GM19025 (cell line): Measurements from ENCODE around the gene STK24.
A peak's percentile ranks its signal among the peaks of the same experiment; 100 is the strongest.

Experiments used
- ATAC-seq: cut with Tn5 transposase; IDR thresholded peaks from one replicate; pipeline ENCODE4 v1.9.1; 2021; ENCODE audit warnings: mild to moderate bottlenecking, low read depth, moderate library complexity; ENCODE audit not compliant: unreplicated experiment

STK24 gene

DNA sequence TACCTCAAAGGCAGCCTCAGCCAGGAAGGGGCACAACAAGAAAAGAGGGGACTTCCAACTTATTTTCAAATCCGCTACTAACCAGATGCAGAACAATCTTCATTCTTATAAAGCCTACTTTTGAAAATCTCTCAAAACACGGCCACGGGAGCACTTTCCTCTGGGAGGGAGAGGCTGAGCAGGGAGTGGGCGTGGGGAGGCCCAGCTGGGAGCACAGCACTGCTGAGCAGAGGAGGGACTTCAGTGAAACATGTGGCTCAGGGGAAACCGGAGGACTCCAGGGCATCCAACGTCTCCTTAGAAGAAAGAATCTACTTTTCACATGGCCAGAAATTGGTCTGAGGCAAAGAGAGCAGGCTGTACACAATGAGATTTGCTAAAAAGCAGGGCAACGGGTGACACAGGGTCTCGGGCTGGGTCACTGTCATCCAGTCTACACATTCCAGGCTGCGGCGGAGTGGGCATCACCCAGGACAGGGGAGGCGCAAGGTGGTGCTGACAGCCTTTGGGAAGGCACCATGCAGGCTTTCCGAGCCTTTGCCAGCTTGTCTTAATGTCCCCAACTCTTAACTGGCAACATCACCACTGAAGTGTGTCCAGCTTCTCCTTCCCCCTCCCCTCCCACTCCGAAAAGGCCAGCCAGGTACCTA is 117.1 kb downstream of the STK24 start:
- no peak for ATAC-seq

DNA sequence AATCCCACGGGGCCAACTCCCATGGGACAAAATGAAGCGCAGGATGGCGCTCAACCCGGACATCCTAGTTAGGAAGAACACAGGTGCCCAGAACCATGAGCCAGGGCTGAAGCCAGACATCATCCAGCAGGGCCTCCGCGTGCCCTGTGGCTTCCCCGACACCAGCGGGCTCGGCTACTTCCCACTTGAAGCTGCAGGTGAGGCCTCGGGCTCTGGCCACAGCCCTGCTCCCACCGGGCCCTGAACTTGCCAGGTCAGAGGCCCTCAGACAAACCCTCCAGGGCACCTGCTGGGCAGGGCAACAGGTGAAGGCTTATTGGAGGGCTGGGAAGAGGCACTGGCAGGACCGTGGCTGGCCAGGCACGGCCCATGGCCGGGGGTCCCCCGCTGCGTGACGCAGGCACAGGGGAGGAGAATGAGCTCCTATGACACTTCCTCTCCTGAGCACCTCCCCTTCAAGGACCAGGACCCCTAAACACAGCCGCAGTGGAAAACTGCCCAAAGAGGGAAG is 117.7 kb downstream of the STK24 start:
- no peak for ATAC-seq

DNA sequence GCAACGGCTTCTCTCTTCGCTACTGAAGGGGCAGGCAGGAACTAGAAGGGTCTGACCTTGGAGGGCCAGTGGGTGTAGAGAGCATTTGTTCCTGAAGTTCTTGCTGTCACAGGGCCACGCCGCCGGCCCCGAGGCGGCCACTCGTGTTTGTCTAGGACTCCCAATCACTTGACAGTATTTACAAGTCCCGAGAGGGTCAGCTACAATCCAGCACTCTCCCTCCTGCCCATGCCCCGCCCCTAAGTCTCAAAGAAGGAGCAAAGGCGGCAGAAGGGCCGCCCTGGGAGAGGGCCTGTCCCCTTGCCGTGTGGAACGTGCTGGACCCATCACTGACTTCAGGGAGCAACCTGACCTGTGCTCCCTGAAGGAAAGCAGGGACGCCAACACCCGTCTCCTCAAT is 118.5 kb downstream of the STK24 start:
- no peak for ATAC-seq

DNA sequence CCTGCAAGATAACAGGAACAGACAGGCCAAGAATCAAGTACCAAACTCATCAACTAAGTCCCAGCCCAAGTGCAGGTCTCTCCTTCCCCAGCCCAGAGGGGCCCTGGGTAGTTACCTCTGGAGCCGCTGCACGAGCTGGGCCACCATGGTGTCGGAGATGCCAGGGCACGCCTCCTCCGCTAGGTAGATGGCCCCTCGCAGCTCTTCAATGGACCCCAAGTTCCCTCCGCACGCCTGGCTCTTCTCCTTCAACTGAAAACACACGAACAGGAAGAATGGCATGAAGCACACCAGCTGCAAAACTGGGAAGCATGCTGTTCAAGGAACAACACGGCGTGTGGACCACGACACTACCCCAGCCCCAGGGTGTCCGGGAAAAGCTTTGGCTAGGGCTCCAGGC is 119.9 kb downstream of the STK24 start:
- ATAC-seq, result no peak

DNA sequence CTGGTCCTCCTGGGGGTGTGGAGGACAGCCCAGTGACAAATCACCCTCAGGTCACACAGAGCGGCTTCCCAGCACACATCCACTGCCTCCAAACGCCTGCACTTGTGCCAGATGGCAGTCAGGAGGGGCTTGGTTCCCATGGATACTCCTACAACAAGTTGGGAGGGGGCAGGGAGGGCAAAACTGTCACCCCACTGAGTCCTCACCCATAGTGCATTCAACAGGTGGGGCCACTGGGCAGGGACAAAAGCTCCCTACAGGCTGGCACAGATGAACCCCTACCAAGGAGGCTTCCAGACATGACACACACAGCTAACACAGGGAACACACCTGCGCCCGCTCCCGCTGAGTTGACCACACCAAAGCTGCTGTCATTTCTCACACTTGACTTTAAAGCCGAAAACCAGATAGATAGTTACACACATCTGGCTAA is 120.5 kb downstream of the STK24 start:
- ATAC-seq, result no peak

DNA sequence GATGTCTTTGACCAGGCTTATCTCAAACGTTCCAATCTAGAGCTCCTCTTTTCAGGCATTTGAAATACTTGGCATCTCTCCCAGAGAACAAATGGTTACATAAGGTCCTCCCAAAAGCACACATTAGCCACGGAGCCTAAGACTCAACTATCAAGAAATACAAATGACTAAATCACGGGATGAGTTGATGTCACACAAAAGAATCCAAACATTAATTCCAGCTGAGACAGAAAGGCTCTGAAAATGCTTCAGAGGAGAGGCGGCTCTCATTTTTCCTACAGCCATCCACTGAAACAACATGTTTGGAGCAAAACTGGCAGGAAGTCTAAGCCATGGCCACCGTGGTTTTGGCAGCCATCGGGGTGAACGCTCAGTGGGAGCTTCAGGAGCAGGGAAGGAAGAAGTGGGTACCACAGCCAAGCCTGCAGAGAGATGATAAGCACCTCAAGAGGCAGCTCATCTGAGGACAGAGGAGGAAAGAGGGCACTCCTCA is 122.5 kb downstream of the STK24 start:
- no peak for ATAC-seq

DNA sequence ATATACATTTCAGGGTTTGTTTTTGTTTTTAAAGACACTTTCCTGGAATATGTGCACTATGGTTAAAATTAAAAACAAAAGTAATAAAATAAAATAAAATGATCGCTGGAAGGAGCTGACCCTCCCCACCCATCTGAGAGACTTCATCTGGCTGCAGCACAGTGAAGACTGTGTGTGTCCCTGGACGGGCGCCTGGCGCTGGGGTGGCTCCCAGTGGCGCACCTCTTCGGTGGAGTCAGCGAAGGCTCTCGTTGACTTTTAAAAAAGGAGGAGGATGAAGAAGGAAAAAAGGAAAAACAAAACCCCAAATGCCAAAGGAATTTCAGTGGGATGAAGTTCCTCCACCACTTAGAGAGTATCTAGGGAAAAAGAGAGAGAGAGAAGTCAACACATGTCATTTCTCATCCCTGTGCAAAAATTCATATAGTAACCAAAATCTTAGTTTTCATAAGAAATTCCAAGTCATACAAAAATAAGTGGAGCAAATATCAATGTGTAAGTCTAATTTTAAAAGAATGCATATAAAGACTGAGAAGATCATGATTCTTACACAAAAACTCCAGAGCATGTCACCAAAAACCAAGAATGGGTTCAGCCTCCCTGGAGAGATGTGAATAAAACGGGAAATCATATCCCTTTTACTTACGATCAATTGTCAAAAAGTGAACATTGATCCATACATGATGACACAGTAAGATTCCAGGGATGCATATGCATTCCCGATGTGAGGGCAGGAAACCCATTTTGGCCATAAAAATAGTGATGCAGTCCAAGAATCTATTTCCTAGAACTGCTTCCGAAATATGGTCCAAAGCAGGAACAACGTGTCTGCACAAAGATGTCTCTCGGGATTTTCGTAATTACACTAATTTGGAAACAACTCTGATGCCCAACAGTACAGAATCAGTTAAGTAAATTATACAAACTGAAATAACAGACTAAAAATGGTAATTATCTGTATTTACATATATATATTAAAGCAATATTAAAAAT is 123.8 kb downstream of the STK24 start:
- ATAC-seq, result no peak

DNA sequence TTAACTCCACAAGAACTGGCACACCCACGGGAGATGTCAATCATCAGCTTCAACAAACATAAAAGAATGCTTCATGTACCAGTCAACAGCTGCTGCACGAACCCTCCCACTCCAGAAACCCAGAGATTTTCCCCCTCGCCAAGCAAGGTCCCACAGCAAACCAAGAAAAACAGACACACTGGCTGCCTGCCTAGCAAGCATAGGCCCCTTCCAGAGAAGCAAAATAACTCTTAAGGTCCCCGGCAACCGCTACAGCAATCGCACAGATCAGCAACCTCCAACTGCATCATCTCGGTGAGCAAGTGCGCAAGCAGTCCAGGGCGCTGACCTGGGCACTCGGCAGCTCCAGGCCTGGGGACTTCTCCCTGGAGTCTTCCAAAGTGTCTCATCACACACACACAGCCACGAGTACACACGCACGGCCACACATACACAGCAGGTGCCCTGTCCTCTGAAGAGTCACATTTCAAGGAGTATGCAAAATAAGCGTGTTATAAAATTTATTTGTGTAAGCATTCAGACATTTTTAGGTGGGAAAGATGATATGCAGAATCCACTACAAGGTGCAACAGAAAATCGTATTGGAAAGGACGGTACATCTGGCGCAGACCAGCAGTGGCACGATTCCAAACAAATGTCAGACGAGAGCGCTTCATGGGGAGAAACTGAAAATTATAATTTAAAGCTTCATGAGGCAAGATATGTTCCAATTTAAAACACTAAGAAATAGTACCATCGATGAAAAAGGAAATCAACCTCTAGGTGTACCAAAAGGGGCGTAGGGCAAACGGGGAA is 125.0 kb downstream of the STK24 start:
- ATAC-seq, result no peak

DNA sequence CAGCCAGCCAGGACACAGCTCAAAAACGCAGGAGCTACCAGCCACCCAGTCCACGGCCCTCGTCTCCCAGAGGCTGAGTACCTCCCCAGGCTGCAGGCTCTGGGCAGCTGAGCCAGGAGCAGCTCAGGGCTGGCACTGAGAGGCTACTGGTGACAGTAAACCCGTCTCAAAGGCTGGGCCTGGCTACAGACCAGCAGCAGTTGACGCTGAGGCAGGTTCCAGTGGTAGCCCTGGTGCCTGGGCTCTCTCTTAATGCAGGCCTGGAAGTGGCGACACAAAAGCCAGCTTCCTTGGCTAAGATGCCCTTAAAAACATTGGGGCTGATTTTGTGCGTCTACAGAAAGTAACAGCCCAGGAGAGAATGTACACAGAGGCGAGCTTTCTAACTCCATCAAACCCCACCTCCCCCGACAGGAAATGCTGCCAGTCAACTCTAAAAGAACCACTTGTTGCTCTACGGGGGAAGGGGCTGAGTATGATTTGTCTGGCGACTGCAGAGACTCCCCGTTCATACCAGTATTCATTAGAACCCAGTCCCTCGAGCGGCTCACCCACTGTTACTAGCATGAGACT is 126.3 kb downstream of the STK24 start:
- no peak for ATAC-seq

DNA sequence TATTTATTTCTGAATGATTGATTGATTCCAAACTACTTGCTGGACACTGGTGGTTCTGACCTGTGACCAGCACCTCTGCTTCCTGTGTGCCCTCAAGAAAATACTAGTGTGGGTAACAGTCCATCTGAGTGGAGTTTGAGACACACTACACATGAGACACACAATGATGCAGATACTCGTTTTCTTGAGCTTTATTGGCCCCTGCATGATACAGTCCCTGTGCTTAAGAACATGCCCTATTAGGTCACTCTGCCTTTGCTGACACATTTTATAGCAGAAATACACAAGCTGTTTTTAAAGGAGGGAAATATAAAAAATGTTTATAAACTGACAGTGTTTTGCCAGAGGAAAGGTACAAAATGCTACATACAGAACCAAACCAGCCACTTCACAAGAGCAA is 126.9 kb downstream of the STK24 start:
- no peak for ATAC-seq

DNA sequence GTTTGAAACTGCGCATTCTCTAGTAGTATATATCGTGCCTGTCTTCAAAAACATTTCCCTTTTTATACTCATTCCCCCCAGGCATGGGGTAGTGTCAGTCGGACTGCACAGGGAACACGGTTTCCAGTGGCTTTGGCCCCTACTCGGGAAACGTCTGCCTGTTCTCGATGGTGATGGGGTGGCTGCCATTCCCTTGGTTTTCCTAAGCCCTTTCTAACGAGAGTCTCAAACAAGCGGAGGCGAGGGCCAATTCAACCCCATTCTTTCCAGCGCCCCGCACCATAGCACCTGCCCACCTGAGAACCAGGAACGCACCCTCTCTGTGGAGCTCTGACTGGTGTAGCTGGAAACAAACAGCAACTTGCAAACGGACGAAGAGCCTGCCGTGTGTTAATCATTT is 127.6 kb downstream of the STK24 start:
- ATAC-seq, result no peak

DNA sequence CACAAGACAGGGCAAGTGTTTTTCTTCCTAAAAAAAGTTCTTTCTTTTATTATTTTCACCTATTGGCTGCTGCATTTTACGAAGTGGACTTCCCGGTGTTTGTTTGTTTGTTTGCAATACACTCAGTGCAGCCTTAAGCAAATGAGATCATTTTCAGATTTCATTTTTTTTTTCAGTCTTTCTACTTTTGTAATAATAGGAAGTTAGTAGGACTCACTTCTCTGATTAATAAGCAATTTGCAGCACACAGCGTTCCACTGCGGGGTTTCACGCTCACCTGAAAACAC is 128.3 kb downstream of the STK24 start:
- ATAC-seq, result no peak

DNA sequence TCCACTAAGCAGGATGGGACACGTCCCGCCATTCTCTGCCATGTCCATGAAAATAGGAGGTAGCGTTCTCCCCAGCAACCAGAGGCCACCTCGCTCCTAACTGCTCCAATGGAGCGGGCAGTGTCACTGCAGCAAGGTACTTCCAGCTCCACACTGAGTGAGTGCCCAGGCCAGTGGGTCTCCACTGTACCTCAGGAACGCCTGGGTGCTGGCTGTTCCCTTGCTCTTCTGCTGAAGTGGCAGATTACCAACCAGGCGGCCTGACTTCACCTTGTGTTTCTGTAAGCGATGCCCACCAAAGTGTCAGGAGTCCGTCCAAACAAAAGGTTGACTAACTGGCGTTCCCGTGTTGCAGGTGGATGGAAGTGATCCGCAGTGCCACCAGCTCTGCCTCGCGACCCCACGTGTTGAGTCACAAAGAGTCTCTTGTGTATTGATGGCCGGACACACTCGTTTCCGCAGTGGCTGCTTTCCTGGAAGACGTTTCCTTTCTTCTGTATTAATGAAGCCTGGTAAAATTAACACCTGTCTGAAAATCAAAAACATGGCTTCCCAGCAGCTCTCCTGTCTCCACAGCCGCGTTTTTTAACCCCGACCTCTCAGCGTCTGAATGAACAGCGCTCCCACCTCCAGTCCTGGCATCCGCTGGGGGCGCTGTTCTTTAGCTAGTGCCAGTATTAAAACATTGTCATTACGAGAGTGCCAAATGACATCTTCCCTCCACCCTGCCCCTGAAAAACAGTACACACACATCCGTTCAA is 128.8 kb downstream of the STK24 start:
- ATAC-seq, result no peak

DNA sequence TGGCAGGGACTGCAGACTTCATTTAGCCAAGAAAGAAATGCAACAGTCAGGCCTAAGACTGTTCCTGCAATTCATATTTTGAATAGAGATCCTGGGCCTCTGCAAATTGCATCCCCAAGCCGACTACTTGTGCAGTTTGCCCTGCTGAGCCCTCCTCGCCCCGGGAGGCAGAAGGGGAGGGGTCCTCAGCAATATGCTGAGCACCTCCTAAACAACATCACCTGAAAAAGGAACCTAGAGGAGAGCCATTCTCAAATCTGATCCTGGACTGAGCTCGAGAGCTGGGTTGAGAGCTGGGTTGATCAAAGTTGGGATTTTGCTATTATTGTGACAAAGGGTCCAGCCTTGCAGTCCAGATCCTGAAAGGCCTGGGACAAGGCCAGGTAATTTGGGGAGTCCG is 129.8 kb downstream of the STK24 start:
- no peak for ATAC-seq

DNA sequence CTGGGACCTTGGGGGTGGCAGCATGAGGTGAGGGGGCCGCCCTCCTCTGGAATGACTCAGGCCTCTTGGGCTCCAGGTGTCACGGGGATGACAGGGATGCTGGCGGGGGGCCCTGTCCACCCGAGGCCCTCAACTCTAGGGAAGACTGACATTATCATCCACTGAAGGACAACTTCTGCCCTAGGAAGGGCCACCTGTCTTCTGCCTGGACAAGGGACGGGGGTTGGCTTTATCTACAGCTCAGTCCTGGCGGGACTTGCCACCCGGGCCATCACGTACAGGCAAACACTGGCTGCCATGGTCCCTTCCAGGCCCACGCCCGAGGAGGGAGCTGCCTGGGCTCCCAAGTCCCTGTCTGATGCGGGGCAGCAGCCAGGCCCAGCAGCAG is 130.7 kb downstream of the STK24 start:
- ATAC-seq, result no peak

DNA sequence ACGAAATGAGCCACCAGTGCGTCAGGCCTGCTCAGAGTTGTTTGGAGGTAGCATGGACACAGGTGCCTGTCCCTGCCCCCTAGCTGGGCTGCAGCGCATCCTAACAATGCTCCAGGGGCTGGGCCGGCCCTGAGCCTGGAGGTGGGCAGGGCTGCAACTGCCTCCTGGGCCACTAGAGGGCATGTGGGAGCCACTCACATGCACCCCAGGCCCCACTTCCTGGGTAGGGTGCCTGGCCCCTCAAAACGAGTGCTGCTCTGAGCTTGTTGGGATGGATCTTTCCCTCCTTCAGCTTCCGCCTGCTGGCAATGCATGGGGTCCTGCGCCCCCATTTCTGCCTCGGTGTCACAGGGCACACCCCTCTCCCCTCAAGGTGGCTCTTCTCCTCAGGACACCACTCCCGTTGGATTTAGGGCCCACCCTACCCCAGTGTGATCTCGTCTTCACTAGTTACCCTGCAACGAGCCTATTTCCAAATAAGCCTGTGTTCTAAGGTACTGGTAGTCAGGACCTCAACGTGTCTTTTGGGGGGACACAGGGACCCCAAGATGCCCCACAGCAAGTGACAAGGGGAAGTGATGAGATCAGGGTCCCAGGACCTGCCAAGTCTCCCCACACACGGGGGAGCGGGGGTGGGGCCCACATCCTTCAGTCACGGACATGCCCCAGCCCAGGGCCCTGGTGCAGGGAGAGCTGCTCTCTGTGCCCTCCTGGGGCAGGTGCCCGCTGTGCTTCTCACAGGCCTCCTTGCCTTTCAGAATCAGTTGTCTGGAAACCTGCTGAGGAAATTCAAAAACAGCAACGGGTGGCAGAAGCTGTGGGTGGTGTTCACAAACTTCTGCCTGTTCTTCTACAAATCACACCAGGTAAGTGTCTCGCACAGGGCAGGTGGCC is 131.3 kb downstream of the STK24 start:
- peak; percentile 75 for ATAC-seq

DNA sequence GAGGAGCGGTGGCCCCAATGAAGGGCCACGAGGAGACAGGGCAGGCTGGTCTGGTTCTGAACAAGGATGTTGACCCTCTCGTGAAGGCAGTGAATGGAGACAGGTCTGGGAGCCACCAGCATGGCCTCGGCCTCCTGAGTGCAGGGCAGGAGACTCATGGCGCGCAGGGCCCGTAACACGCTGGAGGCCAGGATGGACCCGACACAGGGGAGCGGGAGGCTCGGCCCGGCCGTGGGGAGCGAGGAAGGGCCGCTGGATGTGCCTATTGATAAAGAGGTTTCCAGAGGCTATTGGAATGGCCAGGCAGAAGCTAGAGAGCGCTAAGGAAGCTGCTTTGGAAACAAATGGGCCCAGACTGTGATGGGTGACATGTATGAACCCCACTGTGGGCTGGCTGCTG is 132.5 kb downstream of the STK24 start:
- ATAC-seq, result no peak

DNA sequence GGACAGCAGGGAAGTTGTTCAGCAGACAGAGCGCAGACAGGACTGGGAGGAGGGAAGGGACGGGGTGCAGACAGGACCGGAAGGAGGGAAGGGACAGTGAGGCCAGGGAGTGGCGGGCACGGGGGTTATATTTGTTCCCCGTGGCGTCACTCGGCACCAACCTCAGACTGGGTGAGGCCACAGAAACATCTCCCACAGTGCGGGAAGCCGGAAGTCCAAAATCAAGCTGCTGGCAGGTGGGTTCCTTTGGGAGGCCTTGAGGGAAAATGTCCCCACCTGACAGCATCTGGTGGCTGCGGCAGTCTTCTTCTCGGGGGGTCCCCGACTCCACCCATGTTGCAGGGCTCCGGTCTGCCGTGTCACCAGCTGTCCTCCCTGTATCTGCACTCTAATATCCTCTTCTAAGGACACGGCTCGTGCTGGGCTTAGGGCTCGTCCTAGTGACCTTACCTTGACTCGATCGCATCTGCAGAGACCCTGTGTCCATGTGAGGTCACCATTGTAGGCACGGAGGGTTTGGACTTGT is 133.0 kb downstream of the STK24 start:
- no peak for ATAC-seq

DNA sequence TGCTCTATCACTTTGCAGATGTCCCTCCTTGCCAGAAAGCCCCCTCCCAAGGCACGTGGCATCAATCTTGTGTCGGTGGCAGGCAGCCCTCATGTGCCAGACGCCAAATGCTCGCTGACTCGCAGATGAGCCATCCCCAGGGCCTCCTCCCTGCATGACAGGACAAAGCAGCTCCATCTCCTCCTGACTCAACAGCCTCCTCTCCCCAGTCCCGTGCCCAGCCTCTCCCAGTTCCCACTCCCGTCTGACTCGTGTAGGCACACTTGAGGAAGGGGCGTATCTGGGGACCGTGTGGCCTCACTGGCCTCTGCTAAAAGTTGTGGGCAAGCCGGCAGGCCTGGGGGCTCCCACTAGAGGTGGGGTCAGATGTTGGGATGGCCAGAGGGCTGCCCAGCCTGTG is 133.6 kb downstream of the STK24 start:
- no peak for ATAC-seq
